Measurements from ENCODE around the gene SARNP. TPM values are rescaled to one million over a fixed set of nuclear protein-coding genes. Genes with fewer than 3 reads are reported as not detected.

Gene SARNP
- total RNA-seq, 1 donor from 2014 or later = 141 TPM

- Histone ChIP-seq H3K27me3 (ENCODE audit: control insufficient read depth, insufficient read depth, low read length) (no peaks in the 10 kb centered on the region), H3K4me3 (ENCODE audit: low read depth, low read length) (no peak overlapping the region), H3K36me3 (ENCODE audit: control insufficient read depth, insufficient read depth, low read length) (no peaks in the 10 kb centered on the region)
- DNase-seq (ENCODE audit: low read depth) = no peak
- TF ChIP-seq, protein P1, sequence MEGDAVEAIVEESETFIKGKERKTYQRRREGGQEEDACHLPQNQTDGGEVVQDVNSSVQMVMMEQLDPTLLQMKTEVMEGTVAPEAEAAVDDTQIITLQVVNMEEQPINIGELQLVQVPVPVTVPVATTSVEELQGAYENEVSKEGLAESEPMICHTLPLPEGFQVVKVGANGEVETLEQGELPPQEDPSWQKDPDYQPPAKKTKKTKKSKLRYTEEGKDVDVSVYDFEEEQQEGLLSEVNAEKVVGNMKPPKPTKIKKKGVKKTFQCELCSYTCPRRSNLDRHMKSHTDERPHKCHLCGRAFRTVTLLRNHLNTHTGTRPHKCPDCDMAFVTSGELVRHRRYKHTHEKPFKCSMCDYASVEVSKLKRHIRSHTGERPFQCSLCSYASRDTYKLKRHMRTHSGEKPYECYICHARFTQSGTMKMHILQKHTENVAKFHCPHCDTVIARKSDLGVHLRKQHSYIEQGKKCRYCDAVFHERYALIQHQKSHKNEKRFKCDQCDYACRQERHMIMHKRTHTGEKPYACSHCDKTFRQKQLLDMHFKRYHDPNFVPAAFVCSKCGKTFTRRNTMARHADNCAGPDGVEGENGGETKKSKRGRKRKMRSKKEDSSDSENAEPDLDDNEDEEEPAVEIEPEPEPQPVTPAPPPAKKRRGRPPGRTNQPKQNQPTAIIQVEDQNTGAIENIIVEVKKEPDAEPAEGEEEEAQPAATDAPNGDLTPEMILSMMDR (IDR thresholded peaks at IDR 0.05; ENCODE audit: insufficient read depth, low read length, poor library complexity, severe bottlenecking) = no peak
These were observed 85.2 kb downstream of the SARNP start for GRCh38 chr12:55732288-55732687.

GRCh38 chr12:55729819-55730818, 87.4 kb downstream of the SARNP start:
- no peak for DNase-seq (ENCODE audit: low read depth)
- Histone ChIP-seq H3K27me3 (ENCODE audit: control insufficient read depth, insufficient read depth, low read length) (no peaks in the 10 kb centered on the region), H3K36me3 (ENCODE audit: control insufficient read depth, insufficient read depth, low read length) (no peaks in the 10 kb centered on the region), H3K4me3 (ENCODE audit: low read depth, low read length) (peak overlapping the region; percentile 85)
- TF ChIP-seq, protein P1 (IDR thresholded peaks at IDR 0.05; ENCODE audit: insufficient read depth, low read length, poor library complexity, severe bottlenecking) = peak; percentile 17

DNA sequence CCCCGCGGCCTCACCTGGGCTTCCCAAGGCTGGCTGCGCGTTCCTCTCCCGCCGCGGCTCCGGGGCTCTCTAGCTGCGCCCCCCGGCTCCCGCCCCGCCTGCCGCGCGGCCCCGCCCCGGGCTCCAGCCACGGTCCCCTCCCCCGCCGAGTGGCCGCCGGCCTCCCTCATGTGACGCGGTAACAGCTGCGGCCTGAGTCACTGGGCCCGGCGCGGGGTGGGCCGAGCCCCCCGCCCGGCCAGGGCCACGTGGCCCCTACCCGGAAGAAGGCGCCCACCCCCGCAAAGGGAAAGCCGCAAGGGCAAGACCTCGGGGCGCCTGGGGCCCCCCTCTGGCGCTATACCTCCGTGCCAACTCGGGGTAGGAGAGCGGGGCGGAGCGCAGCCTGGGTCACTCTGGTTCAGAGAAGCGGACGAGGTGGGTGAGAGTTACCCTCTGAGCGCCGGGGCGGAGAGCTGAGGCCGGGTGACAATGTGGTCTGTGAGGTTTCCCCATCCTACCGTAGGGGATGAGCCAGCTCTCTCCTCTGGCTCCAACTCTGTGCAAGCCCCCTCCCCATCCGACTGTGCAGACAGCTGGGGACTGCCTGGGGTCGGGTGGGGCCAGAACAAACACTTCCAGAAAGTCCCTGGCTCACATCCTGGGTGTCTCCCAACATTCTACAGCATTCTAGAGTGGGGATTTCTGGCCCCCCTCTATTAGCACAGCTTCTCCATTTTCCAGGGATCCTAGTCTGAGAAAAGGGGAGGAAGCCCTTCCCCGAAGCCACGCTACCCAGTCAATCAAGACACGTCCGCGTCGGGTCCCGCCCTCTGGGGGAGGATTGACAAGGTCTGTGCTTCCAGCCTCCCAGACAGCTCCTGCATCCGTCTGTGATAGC, 88.3 kb downstream of the SARNP start, which contains the start of gene CD63:
Gene CD63, minus strand, starts transcription at position 71 of the 880 bp plus-strand sequence. CDS start 668 bp downstream, outside the sequence.
- Histone ChIP-seq H3K27me3 (ENCODE audit: control insufficient read depth, insufficient read depth, low read length) (no peaks in the 10 kb centered on the region), H3K36me3 (ENCODE audit: control insufficient read depth, insufficient read depth, low read length) (peaks cover 1% of the 10 kb centered on the region), H3K4me3 (ENCODE audit: low read depth, low read length) (peak within 1 kb of the TSS; percentile 85)
- DNase-seq (ENCODE audit: low read depth) = no peak
- TF ChIP-seq, protein P1 (IDR thresholded peaks at IDR 0.05; ENCODE audit: insufficient read depth, low read length, poor library complexity, severe bottlenecking) = no peak

GRCh38 chr12:55728186-55728938, 89.2 kb downstream of the SARNP start:
- TF ChIP-seq, protein P1 (IDR thresholded peaks at IDR 0.05; ENCODE audit: insufficient read depth, low read length, poor library complexity, severe bottlenecking) = no peak
- Histone ChIP-seq H3K4me3 (ENCODE audit: low read depth, low read length) (peak overlapping the region; percentile 85), H3K36me3 (ENCODE audit: control insufficient read depth, insufficient read depth, low read length) (peaks cover 2% of the 10 kb centered on the region), H3K27me3 (ENCODE audit: control insufficient read depth, insufficient read depth, low read length) (no peaks in the 10 kb centered on the region)
- no peak for DNase-seq (ENCODE audit: low read depth)

- Histone ChIP-seq H3K36me3 (ENCODE audit: control insufficient read depth, insufficient read depth, low read length) (peaks cover 2% of the 10 kb centered on the region), H3K27me3 (ENCODE audit: control insufficient read depth, insufficient read depth, low read length) (no peaks in the 10 kb centered on the region), H3K4me3 (ENCODE audit: low read depth, low read length) (peak overlapping the region; percentile 85)
- DNase-seq (ENCODE audit: low read depth) = no peak
- TF ChIP-seq, protein P1 (IDR thresholded peaks at IDR 0.05; ENCODE audit: insufficient read depth, low read length, poor library complexity, severe bottlenecking) = no peak
These were observed 89.8 kb downstream of the SARNP start for GRCh38 chr12:55727643-55728185.

Measured in kidney epithelial cell (primary cell).